ENCODE measurements around the gene ZG16. TPM values are rescaled to one million over a fixed set of nuclear protein-coding genes. Genes with fewer than 3 reads are reported as not detected.
"Not testable (repeated sequence)": the region's sequence is repeated elsewhere in the genome, so short reads cannot be mapped to it uniquely, and the experiment has no call there.

Gene ZG16
- total RNA-seq, 1 donor from 2014 or later: not detected

GRCh38 chr16:29760567-29761279, 17.3 kb upstream of the ZG16 start:
- Mint-ChIP-seq H3K27ac (no peak overlapping the region), H3K9me3 (no peaks in the 10 kb centered on the region), H3K36me3 (ENCODE audit: low read depth) (no peaks in the 10 kb centered on the region), H3K4me3 (no peak overlapping the region), H3K4me1 (ENCODE audit: low read depth) (no peaks in the 10 kb centered on the region), H3K27me3 (ENCODE audit: insufficient read depth) (peaks cover 11% of the 10 kb centered on the region)
- DNase-seq (ENCODE audit: low spot score): no peak
- intact Hi-C loops (cut with micrococcal nuclease): no loop called here

GRCh38 chr16:29761280-29761651, 16.8 kb upstream of the ZG16 start:
- H3K4me3 Mint-ChIP-seq; H3K9me3 Mint-ChIP-seq; intact Hi-C loops (cut with micrococcal nuclease); DNase-seq (ENCODE audit: low spot score); H3K4me1 Mint-ChIP-seq (ENCODE audit: low read depth); H3K27ac Mint-ChIP-seq; H3K36me3 Mint-ChIP-seq (ENCODE audit: low read depth): not testable (repeated sequence)
- peaks cover 12% of the 10 kb centered on the region for H3K27me3 Mint-ChIP-seq (ENCODE audit: insufficient read depth)

GRCh38 chr16:29761882-29762281, 16.2 kb upstream of the ZG16 start:
- H3K4me1 Mint-ChIP-seq (ENCODE audit: low read depth): no peaks in the 10 kb centered on the region

GRCh38 chr16:29763326-29763725, 14.7 kb upstream of the ZG16 start:
- Mint-ChIP-seq H3K27me3 (ENCODE audit: insufficient read depth) (peaks cover 15% of the 10 kb centered on the region), H3K4me3 (no peak overlapping the region), H3K9me3 (no peaks in the 10 kb centered on the region), H3K36me3 (ENCODE audit: low read depth) (no peaks in the 10 kb centered on the region), H3K27ac (no peak overlapping the region), H3K4me1 (ENCODE audit: low read depth) (no peaks in the 10 kb centered on the region)
- intact Hi-C loops (cut with micrococcal nuclease): no loop called here
- DNase-seq (ENCODE audit: low spot score): no peak

More at GRCh38 chr16:29761882-29762281, 16.2 kb upstream of the ZG16 start:
- Mint-ChIP-seq H3K9me3 (no peaks in the 10 kb centered on the region), H3K27me3 (ENCODE audit: insufficient read depth) (peaks cover 12% of the 10 kb centered on the region), H3K4me3 (no peak overlapping the region), H3K36me3 (ENCODE audit: low read depth) (no peaks in the 10 kb centered on the region), H3K27ac (no peak overlapping the region)
- no peak for DNase-seq (ENCODE audit: low spot score)
- intact Hi-C loops (cut with micrococcal nuclease): no loop called here

GRCh38 chr16:29765167-29766032, 12.7 kb upstream of the ZG16 start:
- Mint-ChIP-seq H3K9me3 (no peaks in the 10 kb centered on the region), H3K4me3 (no peak overlapping the region), H3K27me3 (ENCODE audit: insufficient read depth) (peaks cover 15% of the 10 kb centered on the region), H3K27ac (no peak overlapping the region), H3K36me3 (ENCODE audit: low read depth) (no peaks in the 10 kb centered on the region), H3K4me1 (ENCODE audit: low read depth) (no peaks in the 10 kb centered on the region)
- intact Hi-C loops (cut with micrococcal nuclease): no loop called here
- no peak for DNase-seq (ENCODE audit: low spot score)

- Mint-ChIP-seq H3K4me1 (ENCODE audit: low read depth) (no peaks in the 10 kb centered on the region), H3K9me3 (no peaks in the 10 kb centered on the region), H3K4me3 (no peak overlapping the region), H3K36me3 (ENCODE audit: low read depth) (no peaks in the 10 kb centered on the region), H3K27me3 (ENCODE audit: insufficient read depth) (peaks cover 15% of the 10 kb centered on the region), H3K27ac (no peak overlapping the region)
- no peak for DNase-seq (ENCODE audit: low spot score)
- intact Hi-C loops (cut with micrococcal nuclease): no loop called here
Measured at GRCh38 chr16:29766571-29766970, 11.5 kb upstream of the ZG16 start.

GRCh38 chr16:29767062-29767461, 11.0 kb upstream of the ZG16 start:
- Mint-ChIP-seq H3K27ac (no peak overlapping the region), H3K9me3 (no peaks in the 10 kb centered on the region), H3K4me3 (no peak overlapping the region), H3K27me3 (ENCODE audit: insufficient read depth) (peaks cover 13% of the 10 kb centered on the region), H3K4me1 (ENCODE audit: low read depth) (no peaks in the 10 kb centered on the region), H3K36me3 (ENCODE audit: low read depth) (no peaks in the 10 kb centered on the region)
- intact Hi-C loops (cut with micrococcal nuclease): no loop called here
- no peak for DNase-seq (ENCODE audit: low spot score)

- DNase-seq (ENCODE audit: low spot score): no peak
- Mint-ChIP-seq H3K27me3 (ENCODE audit: insufficient read depth) (peaks cover 7% of the 10 kb centered on the region), H3K36me3 (ENCODE audit: low read depth) (no peaks in the 10 kb centered on the region), H3K27ac (no peak overlapping the region), H3K4me3 (no peak overlapping the region), H3K4me1 (ENCODE audit: low read depth) (no peaks in the 10 kb centered on the region), H3K9me3 (no peaks in the 10 kb centered on the region)
- intact Hi-C loops (cut with micrococcal nuclease): no loop called here
Measured at GRCh38 chr16:29769507-29769906, 8.5 kb upstream of the ZG16 start.

GRCh38 chr16:29770250-29770929, 7.7 kb upstream of the ZG16 start:
- Mint-ChIP-seq H3K36me3 (ENCODE audit: low read depth) (no peaks in the 10 kb centered on the region), H3K27me3 (ENCODE audit: insufficient read depth) (peaks cover 8% of the 10 kb centered on the region), H3K4me3 (no peak overlapping the region), H3K27ac (no peak overlapping the region), H3K9me3 (no peaks in the 10 kb centered on the region), H3K4me1 (ENCODE audit: low read depth) (no peaks in the 10 kb centered on the region)
- intact Hi-C loops (cut with micrococcal nuclease): no loop called here
- DNase-seq (ENCODE audit: low spot score): no peak

- H3K36me3 Mint-ChIP-seq (ENCODE audit: low read depth); H3K4me3 Mint-ChIP-seq; intact Hi-C loops (cut with micrococcal nuclease): not testable (repeated sequence)
Measured at GRCh38 chr16:29772330-29772729, 5.7 kb upstream of the ZG16 start.

GRCh38 chr16:29774730-29775129, 3.3 kb upstream of the ZG16 start:
- H3K9me3 Mint-ChIP-seq: no peaks in the 10 kb centered on the region
- no peak for DNase-seq (ENCODE audit: low spot score)
- no peaks in the 10 kb centered on the region for H3K36me3 Mint-ChIP-seq (ENCODE audit: low read depth)
- no peak overlapping the region for H3K4me3 Mint-ChIP-seq
- intact Hi-C loops (cut with micrococcal nuclease): no loop called here
- H3K27me3 Mint-ChIP-seq (ENCODE audit: insufficient read depth): peaks cover 9% of the 10 kb centered on the region
- no peaks in the 10 kb centered on the region for H3K4me1 Mint-ChIP-seq (ENCODE audit: low read depth)
- no peak overlapping the region for H3K27ac Mint-ChIP-seq

More at GRCh38 chr16:29772330-29772729, 5.7 kb upstream of the ZG16 start:
- not testable (repeated sequence) for DNase-seq (ENCODE audit: low spot score); H3K4me1 Mint-ChIP-seq (ENCODE audit: low read depth); H3K27me3 Mint-ChIP-seq (ENCODE audit: insufficient read depth); H3K9me3 Mint-ChIP-seq; H3K27ac Mint-ChIP-seq

- H3K4me3 Mint-ChIP-seq: no peak overlapping the region
- no peaks in the 10 kb centered on the region for H3K4me1 Mint-ChIP-seq (ENCODE audit: low read depth)
- no peak overlapping the region for H3K27ac Mint-ChIP-seq
- DNase-seq (ENCODE audit: low spot score): no peak
- peaks cover 12% of the 10 kb centered on the region for H3K27me3 Mint-ChIP-seq (ENCODE audit: insufficient read depth)
- intact Hi-C loops (cut with micrococcal nuclease): no loop called here
- H3K9me3 Mint-ChIP-seq: no peaks in the 10 kb centered on the region
- H3K36me3 Mint-ChIP-seq (ENCODE audit: low read depth): no peaks in the 10 kb centered on the region
Measured at GRCh38 chr16:29775742-29776408, 2.2 kb upstream of the ZG16 start.
